A549 (cell line): ENCODE results near the gene CD48. TPM values are rescaled to one million over a fixed set of nuclear protein-coding genes. Genes with fewer than 3 reads are reported as not detected.

Experiments used
- ATAC-seq, 2 experiments: fragments of 200-7000 bp in 1 of 2; fragments of >200 bp in 1 of 2; cut with Nextera tagmentation in 1 of 2; cut with Tn5 transposase in 1 of 2; 3 replicates each; pipeline versions ENCODE4 v1.8.0 to v1.9.1; 2018 to 2020; ENCODE audit warnings: mild to moderate bottlenecking in 1 of 2, moderate library complexity in 1 of 2
- CTCF ChIA-PET: fragments of 300-600 bp; sonication (Branson Sonifier 250); formaldehyde crosslinking; extraction: SDS; loops from one replicate; lab custom pipeline; 2021; ENCODE audit warnings: antibody characterized with exemption, inconsistent platforms; lab: Yijun Ruan, JAX
- POLR2A ChIA-PET: fragments of 350-600 bp; formaldehyde crosslinking; extraction: SDS; loops from one replicate; lab custom pipeline; 2021; ENCODE audit warnings: antibody characterized with exemption, inconsistent platforms; lab: Yijun Ruan, JAX
- DNase-seq, 2 experiments: peaks; one replicate each; pipeline versions ENCODE4 v3.0.0 to v3.0.0-alpha.2; 2011 to 2016; ENCODE audit warnings: low read depth in 1 of 2, low spot score in 1 of 2
- FAIRE-seq: peaks from 2 replicates; lab custom pipeline; 2011; peaks lifted over from hg19 to GRCh38; lab: Jason Lieb, UNC
- H3K27ac ChIP-seq, 2 experiments: fragments of >200 bp; sonication (Bioruptor Twin); formaldehyde crosslinking; 3 replicates each; pipeline ENCODE4 v1.5.1; 2016 to 2017
- H3K4me1 ChIP-seq: fragments of >200 bp; sonication (Bioruptor Twin); formaldehyde crosslinking; 3 replicates; pipeline ENCODE4 v1.6.1; 2016
- H3K4me2 ChIP-seq: fragments of >200 bp; sonication (Bioruptor Twin); formaldehyde crosslinking; 3 replicates; pipeline ENCODE4 v1.6.1; 2016
- H3K4me3 ChIP-seq: fragments of >200 bp; sonication (Bioruptor Twin); formaldehyde crosslinking; 3 replicates; pipeline ENCODE4 v1.5.1; 2016
- H3K9me3 ChIP-seq: fragments of >200 bp; sonication (Bioruptor Twin); formaldehyde crosslinking; 3 replicates; pipeline ENCODE4 v1.6.1; 2016
- BHLHE40 ChIP-seq: IDR thresholded peaks from 2 replicates; pipeline ENCODE4 v1.6.1; 2012; ENCODE audit warnings: low read depth, low read length, inconsistent platforms
- CEBPB ChIP-seq, 2 experiments: fragments of >200 bp in 1 of 2; sonication (Bioruptor Twin) in 1 of 2; formaldehyde crosslinking in 1 of 2; IDR thresholded peaks; 2 replicates each; pipeline ENCODE4 v1.6.1; 2012 to 2016
- CTCF ChIP-seq: fragments of >200 bp; sonication (Bioruptor Twin); formaldehyde crosslinking; IDR thresholded peaks from 3 replicates; pipeline ENCODE4 v1.5.1; 2016
- EHMT2 ChIP-seq: fragments of 200-600 bp; sonication (generic); IDR thresholded peaks from 2 replicates; pipeline ENCODE4 v1.6.1; 2016; ENCODE audit warnings: antibody characterized with exemption, low read depth, mild to moderate bottlenecking, moderate library complexity
- FOSL2 ChIP-seq, 2 experiments: fragments of 450-650 bp in 1 of 2; fragments of >200 bp in 1 of 2; sonication (Bioruptor Twin) in 1 of 2; formaldehyde crosslinking; IDR thresholded peaks; 2 replicates each; pipeline versions ENCODE4 v1.5.0 to v1.6.1; 2016 to 2020; ENCODE audit warnings: mild to moderate bottlenecking in 1 of 2, moderate library complexity in 1 of 2
- FOXS1 ChIP-seq: fragments of 250-450 bp; sonication (Bioruptor Pico); IDR thresholded peaks from 2 replicates; pipeline ENCODE4 v1.5.0; 2020; ENCODE audit warnings: mild to moderate bottlenecking, moderate library complexity
- GATA3 ChIP-seq: IDR thresholded peaks from 2 replicates; pipeline ENCODE4 v1.6.1; 2012; ENCODE audit warnings: borderline replicate concordance
- HDAC2 ChIP-seq: fragments of 200-600 bp; sonication (generic); IDR thresholded peaks from 2 replicates; pipeline ENCODE4 v1.6.1; 2016
- HES2 ChIP-seq: fragments of >200 bp; sonication (Bioruptor Twin); formaldehyde crosslinking; IDR thresholded peaks from 2 replicates; pipeline ENCODE4 v1.6.1; 2016
- HOXA7 ChIP-seq: fragments of 250-450 bp; sonication (Bioruptor Pico); IDR thresholded peaks from 2 replicates; pipeline ENCODE4 v1.5.0; 2020; ENCODE audit warnings: mild to moderate bottlenecking, moderate library complexity
- HOXB5 ChIP-seq: fragments of 250-450 bp; sonication (Bioruptor Pico); IDR thresholded peaks from 2 replicates; pipeline ENCODE4 v1.5.0; 2020; ENCODE audit warnings: mild to moderate bottlenecking, moderate library complexity
- KDM5A ChIP-seq: fragments of 200-600 bp; sonication (generic); IDR thresholded peaks from 2 replicates; pipeline ENCODE4 v1.6.1; 2016; ENCODE audit warnings: antibody characterized with exemption, mild to moderate bottlenecking
- MAFK ChIP-seq: fragments of 450-650 bp; IDR thresholded peaks from 2 replicates; pipeline ENCODE4 v1.6.1; 2014; ENCODE audit not compliant: partially characterized antibody
- POLR2A ChIP-seq: IDR thresholded peaks from 2 replicates; pipeline ENCODE4 v1.6.1; 2012; ENCODE audit warnings: mild to moderate bottlenecking, low read length
- POLR2AphosphoS2 ChIP-seq: conservative IDR thresholded peaks from 2 replicates; pipeline ENCODE4 v1.6.1; 2012; ENCODE audit warnings: low read length, improper control_type of control experiment, inconsistent platforms
- RAD21 ChIP-seq, 2 experiments: fragments of >200 bp in 1 of 2; sonication (Bioruptor Twin) in 1 of 2; formaldehyde crosslinking in 1 of 2; IDR thresholded peaks in 1 of 2; conservative IDR thresholded peaks in 1 of 2; 2 replicates in 1 of 2; 3 replicates in 1 of 2; pipeline ENCODE4 v1.6.1; 2012 to 2018; ENCODE audit warnings: inconsistent platforms in 1 of 2
- RFX5 ChIP-seq: fragments of 450-650 bp; IDR thresholded peaks from 2 replicates; pipeline ENCODE4 v1.7.1; 2014; ENCODE audit warnings: antibody characterized with exemption, mild to moderate bottlenecking, moderate library complexity
- SMC3 ChIP-seq: fragments of >200 bp; sonication (Bioruptor Twin); formaldehyde crosslinking; IDR thresholded peaks from 3 replicates; pipeline ENCODE4 v1.6.1; 2018; ENCODE audit warnings: inconsistent platforms
- SREBF2 ChIP-seq: fragments of 450-650 bp; IDR thresholded peaks from 2 replicates; pipeline ENCODE4 v1.6.1; 2014; ENCODE audit warnings: mild to moderate bottlenecking, moderate library complexity
- ZSCAN20 ChIP-seq: fragments of 250-450 bp; sonication (Bioruptor Pico); IDR thresholded peaks from 2 replicates; pipeline ENCODE4 v1.8.0; 2022; ENCODE audit warnings: mild to moderate bottlenecking, moderate library complexity
- WGBS: methylation state at CpG from one replicate; pipeline ENCODE4 v1.1.6; 2017; ENCODE audit errors: missing lambda C conversion rate; 5-methylcytosine and 5-hydroxymethylcytosine counted together
- polyA plus RNA-seq, 4 experiments: library from polyadenylated mRNA; depleted of rRNA in 3 of 4; stranded (reverse); fragments of >200 nt; fragmentation: RNase III in 1 of 4; extraction: RNeasy Plus Mini Kit Qiagen cat#74134 plus additional on column Dnase treatment in 1 of 4; gene quantifications; 2 replicates in 3 of 4; 3 replicates in 1 of 4; pipeline ENCODE4 v1.2.3, GENCODE V29; 2011 to 2017
- TF ChIP-seq, protein P1 (sequence below): fragments of 150-350 bp; IDR thresholded peaks from 2 replicates; pipeline ENCODE4 v1.6.1; 2014; ENCODE audit warnings: low read depth, mild to moderate bottlenecking, low read length
- TF ChIP-seq, protein P2 (sequence below): IDR thresholded peaks from 2 replicates; pipeline ENCODE4 v1.6.1; 2012
- TF ChIP-seq, protein P3 (sequence below): IDR thresholded peaks from 2 replicates; pipeline ENCODE4 v1.6.1; 2012
- TF ChIP-seq, protein P4 (sequence below): fragments of 450-650 bp; IDR thresholded peaks from 2 replicates; pipeline ENCODE4 v1.6.1; 2014; ENCODE audit warnings: antibody characterized with exemption

Gene CD48
- polyA plus RNA-seq, 2 of the 4 experiments (the other 2 are of a cell fraction) = not detected

GRCh38 chr1:160748181-160748877 lies 36.7 kb upstream of the CD48 start:
- H3K4me2 ChIP-seq = peak overlapping the region; percentile 63
- FAIRE-seq (no peak), DNase-seq (peak; percentile 73 to 74)
- POLR2A ChIA-PET = no interaction called here
- H3K4me3 ChIP-seq = 0 out of 3 replicates have a peak overlapping the region, but pooled peaks have one; percentile 2
- peak; percentile 47 for TF ChIP-seq MAFK
- peak; percentile 24; the same call in 2 of the 3 replicates for TF ChIP-seq SMC3
- TF ChIP-seq EHMT2 = no peak
- TF ChIP-seq, protein P1, sequence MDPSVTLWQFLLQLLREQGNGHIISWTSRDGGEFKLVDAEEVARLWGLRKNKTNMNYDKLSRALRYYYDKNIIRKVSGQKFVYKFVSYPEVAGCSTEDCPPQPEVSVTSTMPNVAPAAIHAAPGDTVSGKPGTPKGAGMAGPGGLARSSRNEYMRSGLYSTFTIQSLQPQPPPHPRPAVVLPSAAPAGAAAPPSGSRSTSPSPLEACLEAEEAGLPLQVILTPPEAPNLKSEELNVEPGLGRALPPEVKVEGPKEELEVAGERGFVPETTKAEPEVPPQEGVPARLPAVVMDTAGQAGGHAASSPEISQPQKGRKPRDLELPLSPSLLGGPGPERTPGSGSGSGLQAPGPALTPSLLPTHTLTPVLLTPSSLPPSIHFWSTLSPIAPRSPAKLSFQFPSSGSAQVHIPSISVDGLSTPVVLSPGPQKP = no peak
- TF ChIP-seq RFX5 = no peak
- no peak for TF ChIP-seq HOXB5 (CRISPR knock-in tag)
- TF ChIP-seq CTCF = peak; percentile 42
- TF ChIP-seq, protein P2, sequence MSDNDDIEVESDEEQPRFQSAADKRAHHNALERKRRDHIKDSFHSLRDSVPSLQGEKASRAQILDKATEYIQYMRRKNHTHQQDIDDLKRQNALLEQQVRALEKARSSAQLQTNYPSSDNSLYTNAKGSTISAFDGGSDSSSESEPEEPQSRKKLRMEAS = no peak
- TF ChIP-seq RAD21 (conservative IDR thresholded peaks at IDR 0.05 in 1 of 2, IDR thresholded peaks at IDR 0.05 in 1 of 2) = peak in 1 of 2 experiments; percentile 43; a peak in 3 of 5 replicates
- TF ChIP-seq KDM5A = no peak
- no peak for TF ChIP-seq GATA3
- no peak for TF ChIP-seq ZSCAN20 (CRISPR knock-in tag)
- TF ChIP-seq HES2 = no peak
- no peak for TF ChIP-seq POLR2AphosphoS2
- TF ChIP-seq SREBF2 = no peak
- no peak for TF ChIP-seq BHLHE40
- TF ChIP-seq, protein P3, sequence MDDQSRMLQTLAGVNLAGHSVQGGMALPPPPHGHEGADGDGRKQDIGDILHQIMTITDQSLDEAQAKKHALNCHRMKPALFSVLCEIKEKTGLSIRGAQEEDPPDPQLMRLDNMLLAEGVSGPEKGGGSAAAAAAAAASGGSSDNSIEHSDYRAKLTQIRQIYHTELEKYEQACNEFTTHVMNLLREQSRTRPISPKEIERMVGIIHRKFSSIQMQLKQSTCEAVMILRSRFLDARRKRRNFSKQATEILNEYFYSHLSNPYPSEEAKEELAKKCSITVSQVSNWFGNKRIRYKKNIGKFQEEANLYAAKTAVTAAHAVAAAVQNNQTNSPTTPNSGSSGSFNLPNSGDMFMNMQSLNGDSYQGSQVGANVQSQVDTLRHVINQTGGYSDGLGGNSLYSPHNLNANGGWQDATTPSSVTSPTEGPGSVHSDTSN = no peak
- TF ChIP-seq FOSL2 (IDR thresholded peaks at IDR 0.05) = no peak
- peak; percentile 41; the same call in 1 of the 2 replicates for TF ChIP-seq FOSL2 (CRISPR knock-in tag; IDR thresholded peaks at IDR 0.05)
- TF ChIP-seq, all 56 proteins: peak for 5
- peak; percentile 92 to 98 for ATAC-seq
- CTCF ChIA-PET = interaction anchor here (0.6 to 3.3 kb wide), 20 partner anchors 9 to 232 kb away, joined by 3 to 17 read pairs (median 4); partner anchors contain the start of genes ITLN2 and SLAMF7
- 26% methylated on average over 10 of the region's 10 CpGs for WGBS
- peaks cover 15% of the 10 kb centered on the region for H3K4me1 ChIP-seq
- no peaks in the 10 kb centered on the region for H3K9me3 ChIP-seq
- H3K27ac ChIP-seq = peak overlapping the region in 1 of 2 experiments; percentile 60; a peak in 2 of 6 replicates

DNA sequence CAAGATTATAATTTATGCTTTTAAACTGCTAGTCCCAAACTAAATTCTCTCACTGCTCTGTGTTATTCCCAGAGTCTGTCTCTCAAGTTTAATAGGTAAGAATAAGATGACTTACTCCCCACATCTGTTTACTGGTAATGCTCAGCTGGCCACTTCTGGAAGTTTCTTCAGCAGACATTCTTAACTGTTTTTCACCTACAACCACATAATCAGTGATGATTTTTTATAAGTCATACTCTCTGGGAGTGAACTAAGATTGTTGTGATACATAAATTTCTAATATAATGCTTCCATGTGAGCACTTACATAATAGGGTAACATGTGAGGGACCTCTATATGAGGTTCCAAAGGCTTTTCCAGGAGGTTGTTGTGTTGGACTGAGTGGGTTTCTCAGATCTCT lies 36.1 kb upstream of the CD48 start:
- Histone ChIP-seq H3K27ac (peak overlapping the region in 1 of 2 experiments; percentile 60; a peak in 2 of 6 replicates), H3K4me1 (peaks cover 15% of the 10 kb centered on the region)
- CTCF ChIA-PET = interaction anchor here (1.0 to 3.3 kb wide), 18 partner anchors 8 to 207 kb away, joined by 3 to 17 read pairs (median 5); partner anchors contain the start of genes ITLN2 and SLAMF7
- no peak for FAIRE-seq
- POLR2A ChIA-PET = no interaction called here
- DNase-seq = no peak
- TF ChIP-seq, protein P1 = no peak
- no peak for TF ChIP-seq CEBPB (IDR thresholded peaks at IDR 0.05)
- TF ChIP-seq, protein P4, sequence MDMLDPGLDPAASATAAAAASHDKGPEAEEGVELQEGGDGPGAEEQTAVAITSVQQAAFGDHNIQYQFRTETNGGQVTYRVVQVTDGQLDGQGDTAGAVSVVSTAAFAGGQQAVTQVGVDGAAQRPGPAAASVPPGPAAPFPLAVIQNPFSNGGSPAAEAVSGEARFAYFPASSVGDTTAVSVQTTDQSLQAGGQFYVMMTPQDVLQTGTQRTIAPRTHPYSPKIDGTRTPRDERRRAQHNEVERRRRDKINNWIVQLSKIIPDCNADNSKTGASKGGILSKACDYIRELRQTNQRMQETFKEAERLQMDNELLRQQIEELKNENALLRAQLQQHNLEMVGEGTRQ = no peak
- TF ChIP-seq HOXA7 (CRISPR knock-in tag) = no peak
- TF ChIP-seq POLR2A = no peak
- no peak for TF ChIP-seq HDAC2
- TF ChIP-seq FOXS1 = no peak
- TF ChIP-seq, all 56 proteins: peak for 0
- Histone ChIP-seq H3K9me3 (no peaks in the 10 kb centered on the region), H3K4me3 (no peak overlapping the region), H3K4me2 (peak overlapping the region; percentile 63; the same call in 2 of the 3 replicates)
- no peak for ATAC-seq
